ENCODE results near the gene CMC2. TPM values are rescaled to one million over a fixed set of nuclear protein-coding genes. Genes with fewer than 3 reads are reported as not detected.

Gene CMC2
- total RNA-seq, 1 donor from 2014 or later: 59.8 TPM

- Mint-ChIP-seq H3K36me3 (peaks cover 11% of the 10 kb centered on the region), H3K9me3 (no peaks in the 10 kb centered on the region), H3K27ac (no peak overlapping the region), H3K4me3 (no peak overlapping the region), H3K27me3 (no peaks in the 10 kb centered on the region), H3K4me1 (ENCODE audit: unreplicated experiment) (no peaks in the 10 kb centered on the region)
- TF ChIP-seq, protein P1, sequence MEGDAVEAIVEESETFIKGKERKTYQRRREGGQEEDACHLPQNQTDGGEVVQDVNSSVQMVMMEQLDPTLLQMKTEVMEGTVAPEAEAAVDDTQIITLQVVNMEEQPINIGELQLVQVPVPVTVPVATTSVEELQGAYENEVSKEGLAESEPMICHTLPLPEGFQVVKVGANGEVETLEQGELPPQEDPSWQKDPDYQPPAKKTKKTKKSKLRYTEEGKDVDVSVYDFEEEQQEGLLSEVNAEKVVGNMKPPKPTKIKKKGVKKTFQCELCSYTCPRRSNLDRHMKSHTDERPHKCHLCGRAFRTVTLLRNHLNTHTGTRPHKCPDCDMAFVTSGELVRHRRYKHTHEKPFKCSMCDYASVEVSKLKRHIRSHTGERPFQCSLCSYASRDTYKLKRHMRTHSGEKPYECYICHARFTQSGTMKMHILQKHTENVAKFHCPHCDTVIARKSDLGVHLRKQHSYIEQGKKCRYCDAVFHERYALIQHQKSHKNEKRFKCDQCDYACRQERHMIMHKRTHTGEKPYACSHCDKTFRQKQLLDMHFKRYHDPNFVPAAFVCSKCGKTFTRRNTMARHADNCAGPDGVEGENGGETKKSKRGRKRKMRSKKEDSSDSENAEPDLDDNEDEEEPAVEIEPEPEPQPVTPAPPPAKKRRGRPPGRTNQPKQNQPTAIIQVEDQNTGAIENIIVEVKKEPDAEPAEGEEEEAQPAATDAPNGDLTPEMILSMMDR (conservative IDR thresholded peaks at IDR 0.05): no peak
- no peak for DNase-seq (ENCODE audit: extremely low spot score, unreplicated experiment)
Measured at GRCh38 chr16:80973991-80974390, 32.7 kb downstream of the CMC2 start.

- Mint-ChIP-seq H3K4me3 (no peak overlapping the region), H3K9me3 (no peaks in the 10 kb centered on the region), H3K4me1 (ENCODE audit: unreplicated experiment) (no peaks in the 10 kb centered on the region), H3K27ac (no peak overlapping the region), H3K27me3 (no peaks in the 10 kb centered on the region), H3K36me3 (peaks cover 13% of the 10 kb centered on the region)
- no peak for DNase-seq (ENCODE audit: extremely low spot score, unreplicated experiment)
- TF ChIP-seq, protein P1 (conservative IDR thresholded peaks at IDR 0.05): no peak
Measured at GRCh38 chr16:80972611-80973010, 34.1 kb downstream of the CMC2 start.

GRCh38 chr16:80971819-80972218, 34.9 kb downstream of the CMC2 start:
- peaks cover 8% of the 10 kb centered on the region for H3K36me3 Mint-ChIP-seq
- DNase-seq (ENCODE audit: extremely low spot score, unreplicated experiment): no peak
- no peak overlapping the region for H3K4me3 Mint-ChIP-seq
- H3K27ac Mint-ChIP-seq: no peak overlapping the region
- H3K4me1 Mint-ChIP-seq (ENCODE audit: unreplicated experiment): no peaks in the 10 kb centered on the region
- no peaks in the 10 kb centered on the region for H3K9me3 Mint-ChIP-seq
- H3K27me3 Mint-ChIP-seq: no peaks in the 10 kb centered on the region
- TF ChIP-seq, protein P1 (conservative IDR thresholded peaks at IDR 0.05): no peak

DNA sequence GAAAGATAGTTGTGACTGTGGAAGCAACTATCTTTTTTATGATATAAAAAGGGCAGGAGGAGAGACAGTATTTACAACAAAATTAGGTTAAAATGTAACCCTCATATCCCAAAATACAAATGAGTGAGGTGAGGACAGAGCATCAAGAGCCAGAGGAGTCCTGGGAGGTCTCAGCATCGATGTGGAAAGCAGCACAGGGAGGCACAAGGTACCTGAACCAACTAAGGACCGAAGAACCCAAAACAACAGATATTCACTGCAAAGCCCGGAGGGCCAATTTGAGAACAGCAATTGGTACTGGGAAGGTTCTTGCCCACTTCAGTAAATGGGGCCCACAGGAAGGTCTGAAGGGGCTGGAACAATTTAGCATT, 37.6 kb downstream of the CMC2 start:
- H3K4me3 Mint-ChIP-seq: no peak overlapping the region
- H3K9me3 Mint-ChIP-seq: no peaks in the 10 kb centered on the region
- no peaks in the 10 kb centered on the region for H3K4me1 Mint-ChIP-seq (ENCODE audit: unreplicated experiment)
- TF ChIP-seq, protein P1 (conservative IDR thresholded peaks at IDR 0.05): no peak
- H3K27ac Mint-ChIP-seq: no peak overlapping the region
- DNase-seq (ENCODE audit: extremely low spot score, unreplicated experiment): no peak
- H3K36me3 Mint-ChIP-seq: peaks cover 5% of the 10 kb centered on the region
- no peaks in the 10 kb centered on the region for H3K27me3 Mint-ChIP-seq

- Mint-ChIP-seq H3K4me3 (no peak overlapping the region), H3K4me1 (ENCODE audit: unreplicated experiment) (no peaks in the 10 kb centered on the region), H3K27ac (no peak overlapping the region), H3K9me3 (no peaks in the 10 kb centered on the region), H3K36me3 (peaks cover 5% of the 10 kb centered on the region), H3K27me3 (no peaks in the 10 kb centered on the region)
- TF ChIP-seq, protein P1 (conservative IDR thresholded peaks at IDR 0.05): no peak
- DNase-seq (ENCODE audit: extremely low spot score, unreplicated experiment): no peak
Measured at GRCh38 chr16:80968386-80969113, 38.1 kb downstream of the CMC2 start.

Data from type B pancreatic cell (in vitro differentiated cells).